Hematopoietic multipotent progenitor cell treated with erythropoietin and hydrocortisone succinate and interleukin-3 and kit ligand, for 4 days (in vitro differentiated cells): ENCODE results near the gene SAMD9L.

Experiments
- DNase-seq: peaks from one replicate; pipeline ENCODE4 v3.0.0-alpha.2; 2015

Gene SAMD9L

DNA sequence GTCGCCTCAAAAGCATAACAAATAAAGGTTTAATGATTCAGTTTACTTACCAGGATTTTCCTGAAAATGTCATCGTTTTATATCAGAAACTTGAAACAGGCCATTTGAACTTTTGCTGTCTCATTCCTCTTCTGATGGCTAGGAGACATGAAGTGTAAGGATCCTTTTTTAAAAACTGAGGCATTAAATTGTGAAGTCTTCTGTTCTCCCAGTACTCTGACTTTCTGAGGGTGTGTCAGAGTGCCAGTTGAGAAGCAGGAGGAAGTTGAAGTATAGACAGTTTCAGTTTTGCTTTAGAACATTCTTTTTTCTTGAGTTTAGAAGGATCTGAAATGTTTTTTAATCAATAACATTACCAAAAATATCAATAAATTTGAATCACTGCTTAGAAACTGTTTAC lies at the start of gene SAMD9L:
TSS of gene SAMD9L (minus strand) at position 242 of the 400 bp plus-strand sequence. CDS start 12,414 bp downstream, outside the sequence.
- peak; percentile 69 for DNase-seq

GRCh38 chr7:93196336-93196735 lies 48.2 kb upstream of the SAMD9L start:
- DNase-seq = peak; percentile 69

GRCh38 chr7:93194386-93194785 lies 46.2 kb upstream of the SAMD9L start:
- DNase-seq = no peak

- no peak for DNase-seq
These were observed 40.9 kb upstream of the SAMD9L start for GRCh38 chr7:93188870-93189634.

DNA sequence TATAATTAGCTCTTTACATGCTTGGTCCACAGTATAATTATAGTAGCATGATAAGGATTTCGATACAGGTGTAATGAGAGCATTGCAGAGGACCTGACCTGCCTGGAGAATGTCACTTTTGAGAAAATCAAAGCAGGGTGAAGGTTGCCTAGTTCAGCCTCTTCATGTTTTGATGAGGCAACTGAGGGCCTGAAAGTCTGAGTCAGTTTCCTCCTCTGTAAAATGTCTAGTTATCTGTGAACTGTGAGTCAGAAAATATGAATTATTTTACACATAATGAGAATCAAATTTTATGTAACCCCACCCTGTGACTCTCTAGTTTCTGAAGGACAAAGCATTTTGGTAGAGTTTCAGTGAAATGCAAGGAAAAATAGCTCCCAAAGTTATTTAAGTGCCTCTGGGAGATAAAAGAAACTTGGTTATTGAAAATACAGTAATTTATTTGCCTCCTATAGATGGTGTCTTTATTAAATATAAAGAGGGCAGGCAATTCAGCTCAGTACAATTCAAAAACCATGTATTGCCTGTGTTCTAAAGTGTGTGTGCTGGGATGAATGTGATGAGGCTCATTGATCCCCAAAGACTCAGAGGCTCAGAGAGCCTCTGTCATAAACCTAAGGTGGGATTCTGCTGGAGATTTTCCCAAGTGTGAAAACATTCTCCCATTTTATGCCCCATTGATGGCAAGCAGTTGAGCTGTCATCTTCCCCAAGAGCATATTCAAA lies 37.3 kb upstream of the SAMD9L start:
- DNase-seq = no peak

- DNase-seq = no peak
These were observed 31.0 kb upstream of the SAMD9L start for GRCh38 chr7:93179173-93179572.

DNA sequence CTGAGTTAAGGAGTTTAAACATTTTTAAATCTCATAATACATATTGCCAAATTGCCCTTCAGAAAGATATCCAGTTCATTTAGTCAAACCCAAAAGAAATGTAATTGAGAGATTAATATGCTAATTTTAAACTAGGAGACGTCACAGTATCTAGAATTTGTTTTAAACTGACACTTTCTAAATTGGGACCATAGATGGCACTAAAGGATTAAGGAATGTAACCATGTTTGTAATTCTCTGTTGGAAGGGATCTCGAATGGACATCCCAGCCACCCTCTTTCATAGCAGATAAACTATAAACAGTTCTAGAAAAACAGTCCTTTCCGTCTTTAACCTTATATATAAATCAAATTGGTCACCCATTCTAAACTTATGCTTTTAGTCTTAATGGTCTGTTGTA lies 30.0 kb upstream of the SAMD9L start:
- DNase-seq = peak; percentile 64

GRCh38 chr7:93176992-93177580 lies 28.9 kb upstream of the SAMD9L start:
- no peak for DNase-seq

GRCh38 chr7:93175219-93175618 lies 27.0 kb upstream of the SAMD9L start:
- DNase-seq = no peak

- no peak for DNase-seq
These were observed 24.5 kb upstream of the SAMD9L start for GRCh38 chr7:93172683-93173082.

DNA sequence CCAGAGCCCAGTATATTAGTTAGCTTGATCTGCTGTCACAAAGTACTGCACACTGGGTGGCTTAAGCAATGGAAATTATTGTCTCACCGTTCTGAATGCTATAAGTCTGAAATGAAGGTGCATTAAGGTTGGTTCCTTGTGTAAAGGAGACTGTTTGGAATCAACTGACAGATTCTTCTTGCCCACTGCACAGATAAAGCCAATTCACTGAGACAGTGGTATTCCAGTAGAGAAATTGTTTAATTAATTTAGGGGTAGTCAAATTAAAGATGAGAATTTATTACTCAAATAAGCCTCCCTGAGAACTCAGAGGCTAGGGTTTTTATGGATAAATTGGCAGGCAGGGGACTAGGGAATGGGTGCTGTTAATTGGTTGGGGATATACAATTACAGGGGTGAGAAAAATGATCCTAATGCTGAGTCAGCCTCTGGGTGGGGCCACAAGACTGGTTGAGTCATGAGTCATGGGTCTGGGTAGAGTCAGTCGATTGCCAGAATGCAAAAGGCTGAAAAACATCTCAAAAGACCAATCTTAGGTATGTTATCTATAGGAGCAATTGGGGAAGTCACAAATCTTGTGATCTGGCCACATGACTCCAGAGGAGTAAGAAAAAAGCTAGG lies 23.5 kb upstream of the SAMD9L start:
- DNase-seq = peak; percentile 6

- DNase-seq = no peak
These were observed 17.3 kb upstream of the SAMD9L start for GRCh38 chr7:93165447-93165846.

GRCh38 chr7:93164766-93165165 lies 16.6 kb upstream of the SAMD9L start:
- no peak for DNase-seq

- DNase-seq = no peak
These were observed 13.1 kb upstream of the SAMD9L start for GRCh38 chr7:93161181-93161762.

DNA sequence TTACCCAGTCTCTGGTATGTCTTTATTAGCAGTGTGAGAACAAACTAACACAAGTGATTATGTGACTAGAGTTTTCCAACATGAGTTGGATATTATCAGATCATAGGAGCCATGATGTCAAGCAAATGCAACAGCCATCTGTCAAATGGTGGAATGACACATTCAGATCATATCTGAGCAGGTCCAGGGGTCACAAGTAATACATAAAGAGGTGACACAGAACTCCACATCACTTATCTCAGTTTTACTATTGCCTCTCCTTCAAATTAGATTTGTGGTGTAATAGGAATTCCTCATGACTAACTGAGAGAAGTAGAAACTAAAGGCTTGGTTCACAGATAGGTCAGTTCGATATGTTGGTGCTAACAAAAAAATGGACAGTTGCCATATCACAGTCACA lies 12.2 kb upstream of the SAMD9L start:
- no peak for DNase-seq

- DNase-seq = no peak
These were observed 11.3 kb upstream of the SAMD9L start for GRCh38 chr7:93159490-93159889.

DNA sequence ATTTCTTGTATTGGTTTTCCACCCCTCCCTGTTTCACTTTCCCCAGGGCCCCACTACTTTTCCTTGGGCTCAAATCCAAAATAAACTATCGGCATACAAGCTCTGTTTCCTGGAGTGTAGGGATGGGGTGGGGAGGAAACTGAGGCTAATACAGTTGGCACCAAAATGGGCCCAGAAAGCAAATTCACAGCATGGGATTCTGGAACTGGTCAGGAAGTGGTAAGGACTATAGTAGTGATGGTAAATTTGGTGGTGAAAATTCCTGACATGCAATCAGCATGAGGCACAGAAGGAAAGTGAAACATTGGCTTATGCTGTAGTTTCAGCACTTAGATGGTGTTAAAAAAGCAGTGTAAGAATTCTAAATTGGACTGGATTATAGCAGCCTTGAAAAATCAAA lies 8.7 kb upstream of the SAMD9L start:
- DNase-seq = no peak

GRCh38 chr7:93150200-93150835 lies 2.1 kb upstream of the SAMD9L start:
- DNase-seq = peak; percentile 15

GRCh38 chr7:93148727-93149126 lies 542 bp upstream of the SAMD9L start:
- no peak for DNase-seq

DNA sequence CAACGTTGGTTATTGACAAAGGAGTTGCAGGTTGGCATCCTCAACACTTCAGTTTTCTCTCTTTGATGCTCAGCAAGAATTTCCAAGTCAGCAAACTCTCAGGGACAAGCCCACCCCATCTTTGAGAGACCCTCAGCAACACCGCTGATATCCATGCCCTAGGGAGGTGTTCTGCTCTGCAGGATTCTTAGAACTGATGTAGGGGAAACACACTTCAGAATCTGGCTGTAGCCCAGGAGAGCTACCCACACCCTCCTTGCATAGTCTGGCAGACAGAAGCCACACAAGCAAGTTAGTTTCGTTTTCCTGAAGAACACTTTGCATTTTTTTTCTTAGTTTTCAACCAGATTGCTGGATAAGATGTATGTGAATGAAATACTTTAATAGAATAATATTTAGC lies 822 bp downstream of the SAMD9L start:
- DNase-seq = peak; percentile 82

- DNase-seq = peak; percentile 60
These were observed 1.6 kb downstream of the SAMD9L start for GRCh38 chr7:93146472-93147141.

DNA sequence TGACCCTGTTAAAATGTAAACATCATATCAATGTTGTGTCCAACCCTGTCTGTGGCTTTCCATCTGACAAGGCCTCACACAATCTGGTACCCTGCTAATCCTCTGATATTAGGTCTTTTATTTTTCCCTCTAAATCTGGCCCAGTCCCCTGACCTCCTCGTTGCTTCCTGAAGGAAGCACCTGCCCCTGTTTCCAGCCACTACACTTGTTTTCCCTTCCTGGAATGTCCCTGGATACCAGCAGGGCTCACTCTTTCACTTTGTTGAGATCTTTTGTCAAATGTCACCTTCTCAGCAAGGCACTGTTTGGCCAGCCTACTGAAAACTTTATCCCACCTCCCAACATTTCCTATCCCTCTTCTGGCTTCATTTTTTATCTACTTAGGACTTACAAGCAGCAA lies 2.1 kb downstream of the SAMD9L start:
- no peak for DNase-seq
